ENCODE measurements around the gene SPDYE16. TPM values are rescaled to one million over a fixed set of nuclear protein-coding genes. Genes with fewer than 3 reads are reported as not detected.
"Not testable (repeated sequence)": the region's sequence is repeated elsewhere in the genome, so short reads cannot be mapped to it uniquely, and the experiment has no call there.

Gene SPDYE16
- total RNA-seq, 6 experiments from 2014 or later, result 0.14 to 0.20 TPM; not detected in 4

DNA sequence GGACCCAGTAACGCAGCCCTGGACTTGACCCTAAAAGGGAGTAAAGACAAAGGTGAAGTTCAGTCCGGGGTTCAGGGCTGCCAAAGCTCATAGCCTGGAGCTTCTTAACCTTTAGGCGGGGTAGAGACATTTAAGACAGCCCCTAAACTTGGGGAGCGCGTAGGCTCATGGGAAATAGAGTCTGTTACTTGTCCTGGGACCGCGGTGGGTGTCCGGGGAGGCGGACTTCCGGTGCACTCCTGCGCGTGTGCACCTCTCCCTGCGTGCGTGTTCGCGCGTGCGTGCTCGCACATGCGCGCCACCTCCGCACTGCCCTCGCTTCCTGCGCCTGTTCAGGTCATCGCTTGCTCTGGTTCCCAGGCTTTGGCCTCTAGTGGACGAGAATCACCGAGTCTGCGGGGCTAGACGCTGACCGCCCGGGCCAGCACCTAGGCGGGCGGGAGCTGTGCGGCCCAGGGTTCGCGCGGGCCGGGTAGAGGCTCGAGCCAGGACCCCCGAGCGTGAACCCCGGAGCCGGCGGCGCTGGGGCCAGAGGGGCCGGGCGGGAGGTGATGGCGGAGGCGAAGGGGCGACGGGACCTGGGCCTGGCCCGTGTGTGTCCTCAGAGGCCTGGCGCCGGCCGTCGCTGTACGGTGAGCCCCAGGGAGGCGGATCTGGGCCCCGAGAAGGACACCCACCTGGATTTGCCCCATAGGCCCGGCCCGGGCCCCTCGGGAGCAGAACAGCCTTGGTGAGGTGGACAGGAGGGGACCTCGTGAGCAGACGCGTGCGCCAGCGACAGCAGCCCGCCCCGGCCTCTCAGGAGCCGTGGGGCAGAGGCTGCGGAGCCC lies 6.1 kb upstream of the SPDYE16 start:
- peak overlapping the region; percentile 76 to 94 (median 88) for H3K27ac ChIP-seq
- ATAC-seq (peak; percentile 100), DNase-seq (peak; percentile 89 to 94 (median 94))
- intact Hi-C loops (cut with DNase I); H3K9me3 ChIP-seq; H3K27me3 ChIP-seq; H3K36me3 ChIP-seq; H3K4me1 ChIP-seq: not testable (repeated sequence)
- peak overlapping the region; percentile 91 to 95 (median 92) for H3K4me3 ChIP-seq
- peak; percentile 78 for TF ChIP-seq POLR2A (IDR thresholded peaks at IDR 0.05)
- WGBS (ENCODE audit: insufficient coverage, low coverage, low lambda C conversion rate, missing lambda C conversion rate), result 0% methylated on average over 3 of the region's 71 CpGs

- H3K4me3 ChIP-seq; DNase-seq; ATAC-seq; H3K27me3 ChIP-seq; H3K36me3 ChIP-seq; intact Hi-C loops (cut with DNase I); H3K4me1 ChIP-seq; H3K9me3 ChIP-seq; H3K27ac ChIP-seq: not testable (repeated sequence)
- 63% methylated on average over 2 of the region's 2 CpGs for WGBS (ENCODE audit: insufficient coverage, low coverage, low lambda C conversion rate, missing lambda C conversion rate)
Measured at GRCh38 chr7:76531643-76532042, 11.5 kb downstream of the SPDYE16 start.

DNA sequence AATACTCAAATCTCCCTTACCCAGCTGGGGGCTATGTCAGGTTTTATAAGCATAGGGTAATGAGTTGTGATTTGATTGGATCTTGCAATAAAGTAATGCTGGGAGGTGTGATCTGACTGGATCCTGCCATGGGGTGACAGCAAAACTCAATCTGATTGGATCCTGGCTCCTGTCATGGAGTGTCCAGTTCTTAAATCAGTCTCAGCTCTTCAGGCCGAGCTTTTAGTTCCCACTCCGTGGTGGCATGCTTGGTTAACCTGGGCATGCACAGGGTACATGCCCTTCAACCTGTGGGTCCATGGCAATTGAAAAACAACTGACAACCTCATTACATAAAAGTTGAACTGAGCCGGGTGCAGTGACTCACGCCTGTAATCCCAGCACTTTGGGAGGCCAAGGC lies 16.9 kb downstream of the SPDYE16 start:
- H3K27me3 ChIP-seq; H3K9me3 ChIP-seq; H3K27ac ChIP-seq; ATAC-seq; H3K36me3 ChIP-seq; DNase-seq; H3K4me3 ChIP-seq; intact Hi-C loops (cut with DNase I); H3K4me1 ChIP-seq: not testable (repeated sequence)
- WGBS (ENCODE audit: insufficient coverage, low coverage, low lambda C conversion rate, missing lambda C conversion rate), result no CpG with 5 or more reads among the region's 4 CpGs

DNA sequence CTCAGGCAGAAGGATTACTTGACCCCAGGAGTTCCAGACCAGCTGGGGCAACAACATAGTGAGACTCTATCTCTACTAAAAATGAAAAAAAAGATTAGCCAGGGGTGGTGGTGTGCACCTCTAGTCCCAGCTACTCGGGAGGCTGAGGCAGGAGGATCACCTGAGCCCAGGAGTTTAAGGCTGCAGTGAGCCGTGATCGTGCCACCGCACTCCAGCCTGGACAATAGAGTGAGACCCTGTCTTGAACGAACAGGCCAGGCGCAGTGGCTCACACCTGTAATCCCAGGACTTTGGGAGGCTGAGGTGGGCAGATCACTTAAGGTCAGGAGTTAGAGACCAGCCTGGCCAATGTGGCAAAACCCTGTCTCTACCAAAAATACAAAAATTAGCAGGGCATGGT lies 26.2 kb downstream of the SPDYE16 start:
- not testable (repeated sequence) for H3K4me3 ChIP-seq, DNase-seq, H3K27ac ChIP-seq, ATAC-seq, H3K36me3 ChIP-seq, H3K9me3 ChIP-seq, H3K27me3 ChIP-seq, H3K4me1 ChIP-seq
- intact Hi-C loops (cut with DNase I), result loop anchor here in 1 of 2 donors (10.0 kb wide), 1 partner anchor 478 kb away; no protein-coding TSS in a partner anchor
- no CpG with 5 or more reads among the region's 6 CpGs for WGBS (ENCODE audit: insufficient coverage, low coverage, low lambda C conversion rate, missing lambda C conversion rate)

- H3K4me3 ChIP-seq, result no peak overlapping the region
- no peak overlapping the region for H3K27ac ChIP-seq
- DNase-seq (peak in 2 of 3 donors; percentile 45 to 57), ATAC-seq (peak in 3 of 4 donors; percentile 15 to 30 (median 22))
- H3K36me3 ChIP-seq, result no peaks in the 10 kb centered on the region
- intact Hi-C loops (cut with DNase I), result loop anchor here in 1 of 2 donors (10.0 kb wide), 1 partner anchor 479 kb away; no protein-coding TSS in a partner anchor
- TF ChIP-seq, protein P1, sequence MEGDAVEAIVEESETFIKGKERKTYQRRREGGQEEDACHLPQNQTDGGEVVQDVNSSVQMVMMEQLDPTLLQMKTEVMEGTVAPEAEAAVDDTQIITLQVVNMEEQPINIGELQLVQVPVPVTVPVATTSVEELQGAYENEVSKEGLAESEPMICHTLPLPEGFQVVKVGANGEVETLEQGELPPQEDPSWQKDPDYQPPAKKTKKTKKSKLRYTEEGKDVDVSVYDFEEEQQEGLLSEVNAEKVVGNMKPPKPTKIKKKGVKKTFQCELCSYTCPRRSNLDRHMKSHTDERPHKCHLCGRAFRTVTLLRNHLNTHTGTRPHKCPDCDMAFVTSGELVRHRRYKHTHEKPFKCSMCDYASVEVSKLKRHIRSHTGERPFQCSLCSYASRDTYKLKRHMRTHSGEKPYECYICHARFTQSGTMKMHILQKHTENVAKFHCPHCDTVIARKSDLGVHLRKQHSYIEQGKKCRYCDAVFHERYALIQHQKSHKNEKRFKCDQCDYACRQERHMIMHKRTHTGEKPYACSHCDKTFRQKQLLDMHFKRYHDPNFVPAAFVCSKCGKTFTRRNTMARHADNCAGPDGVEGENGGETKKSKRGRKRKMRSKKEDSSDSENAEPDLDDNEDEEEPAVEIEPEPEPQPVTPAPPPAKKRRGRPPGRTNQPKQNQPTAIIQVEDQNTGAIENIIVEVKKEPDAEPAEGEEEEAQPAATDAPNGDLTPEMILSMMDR (IDR thresholded peaks at IDR 0.05), result peak; percentile 52 to 59 (median 56)
- TF ChIP-seq POLR2A (IDR thresholded peaks at IDR 0.05), result no peak
- no peaks in the 10 kb centered on the region for H3K27me3 ChIP-seq
- no peaks in the 10 kb centered on the region for H3K4me1 ChIP-seq
- WGBS (ENCODE audit: insufficient coverage, low coverage, low lambda C conversion rate, missing lambda C conversion rate), result no CpG with 5 or more reads among the region's 32 CpGs
- no peaks in the 10 kb centered on the region for H3K9me3 ChIP-seq
Measured at GRCh38 chr7:76515999-76516443, 27.1 kb downstream of the SPDYE16 start.

DNA sequence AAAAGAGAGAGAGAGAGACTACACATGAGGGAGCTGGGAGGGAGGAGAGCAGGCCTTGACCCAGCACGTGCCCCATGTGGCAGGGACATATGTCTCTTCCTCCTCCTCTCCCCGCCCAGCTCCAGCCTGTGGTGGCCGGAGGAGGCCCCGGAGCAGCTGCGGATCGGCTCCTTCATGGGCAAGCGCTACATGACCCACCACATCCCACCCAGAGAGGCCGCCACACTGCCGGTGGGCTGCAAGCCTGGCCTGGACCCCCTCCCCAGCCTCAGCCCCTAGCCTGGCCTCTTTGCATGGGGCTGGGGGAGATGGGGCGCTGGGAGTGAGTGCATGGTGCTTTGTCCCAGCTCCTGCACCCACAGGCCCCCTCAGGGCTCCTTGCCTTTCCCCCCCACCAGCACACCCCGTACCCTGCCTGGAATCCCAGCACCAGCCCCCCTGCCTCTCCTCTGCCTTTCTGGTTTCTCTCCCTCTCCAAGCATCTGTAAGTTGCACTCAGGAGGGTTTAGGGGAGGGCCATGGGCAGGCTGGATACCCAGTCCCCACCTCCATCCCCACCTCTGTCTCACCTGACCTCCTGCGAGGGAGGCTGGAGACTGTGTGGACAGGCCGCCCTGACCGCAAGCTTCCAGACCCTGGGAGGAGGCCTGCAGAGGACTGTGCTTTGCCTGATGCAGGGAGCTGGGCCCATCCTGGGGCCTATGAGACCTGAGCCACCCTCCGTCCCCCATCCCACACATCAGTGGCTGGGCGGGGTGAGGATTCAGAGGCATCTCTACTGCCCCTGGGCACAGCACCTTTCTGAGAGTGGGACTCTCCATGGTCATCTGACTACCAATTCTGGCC lies 27.9 kb downstream of the SPDYE16 start:
- H3K4me3 ChIP-seq, result no peak overlapping the region
- H3K36me3 ChIP-seq, result no peaks in the 10 kb centered on the region
- TF ChIP-seq, protein P1 (IDR thresholded peaks at IDR 0.05), result no peak
- no peak for TF ChIP-seq POLR2A (IDR thresholded peaks at IDR 0.05)
- H3K27ac ChIP-seq, result no peak overlapping the region
- H3K9me3 ChIP-seq, result no peaks in the 10 kb centered on the region
- no CpG with 5 or more reads among the region's 16 CpGs for WGBS (ENCODE audit: insufficient coverage, low coverage, low lambda C conversion rate, missing lambda C conversion rate)
- intact Hi-C loops (cut with DNase I), result loop anchor here in 1 of 2 donors (10.0 kb wide), 1 partner anchor 480 kb away; no protein-coding TSS in a partner anchor
- H3K4me1 ChIP-seq, result no peaks in the 10 kb centered on the region
- DNase-seq (no peak), ATAC-seq (no peak)
- no peaks in the 10 kb centered on the region for H3K27me3 ChIP-seq

All from right lobe of liver (tissue), 6 donors.